Testis (tissue), 3 donors: ENCODE measurements around the gene ADIRF. TPM values are rescaled to one million over a fixed set of nuclear protein-coding genes. Genes with fewer than 3 reads are reported as not detected.
"Not testable (repeated sequence)": the region's sequence is repeated elsewhere in the genome, so short reads cannot be mapped to it uniquely, and the experiment has no call there.

Experiments used
- DNase-seq: peaks from one replicate; pipeline ENCODE4 v3.0.0-alpha.2; 2019
- H3K27ac ChIP-seq, 2 donors: fragments of 200-600 bp; sonication (generic); one replicate each; pipeline ENCODE4 v1.5.1; 2019
- H3K27me3 ChIP-seq: fragments of 200-600 bp; sonication (generic); one replicate; pipeline ENCODE4 v1.5.1; 2019
- H3K36me3 ChIP-seq: fragments of 200-600 bp; sonication (generic); one replicate; pipeline ENCODE4 v1.5.1; 2017; ENCODE audit warnings: low read depth; ENCODE audit errors: missing control alignments
- H3K4me1 ChIP-seq: fragments of 200-600 bp; sonication (generic); one replicate; pipeline ENCODE4 v1.5.1; 2019
- H3K4me3 ChIP-seq, 2 donors: fragments of 200-600 bp; sonication (generic); one replicate each; pipeline ENCODE4 v1.5.1; 2017 to 2019
- H3K9me3 ChIP-seq: fragments of 200-600 bp; sonication (generic); one replicate; pipeline ENCODE4 v1.5.1; 2017
- POLR2A ChIP-seq: fragments of 450-650 bp; IDR thresholded peaks from one replicate; pipeline ENCODE4 v1.6.1; 2017; ENCODE audit warnings: antibody characterized with exemption, mild to moderate bottlenecking, moderate library complexity
- WGBS, 2 donors: methylation state at CpG; one replicate each; pipeline ENCODE4 v1.1.5; 2018; 5-methylcytosine and 5-hydroxymethylcytosine counted together
- intact Hi-C: fragments of 100-400 bp; cut with DNase I; formaldehyde crosslinking; loops from one replicate; pipeline ENCODE4 v1.15.1; 2023; ENCODE audit warnings: low total_unique reads
- polyA plus RNA-seq: library from polyadenylated mRNA; stranded (reverse); fragments of 350-450 nt; fragmentation: Illumina TruSeq; extraction: RNeasy Lipid Tissue Mini Kit (QIAGEN cat#74804); gene quantifications from one replicate; pipeline ENCODE4 v1.2.3, GENCODE V29; 2014; ENCODE audit warnings: low read depth, low replicate concordance; ENCODE audit not compliant: insufficient read depth
- total RNA-seq, 2 donors: library from RNA; depleted of rRNA; stranded (reverse); fragments of >200 nt; gene quantifications; one replicate each; pipeline ENCODE4 v1.2.3, GENCODE V29; 2016
- TF ChIP-seq, protein P1 (sequence below), 3 experiments: fragments of 450-650 bp in 2 of 3; fragments of 200-600 bp in 1 of 3; sonication (generic) in 1 of 3; IDR thresholded peaks; one replicate each; pipeline ENCODE4 v1.5.1; 2016 to 2019; ENCODE audit warnings: antibody characterized with exemption in 3 of 3, mild to moderate bottlenecking in 2 of 3, moderate library complexity in 1 of 3

ADIRF gene
- total and polyA plus RNA-seq, 3 donors from 2014 or later: 21.4 to 85.6 (median 35.0) TPM

- peaks cover 4% of the 10 kb centered on the region for H3K4me1 ChIP-seq
Measured at GRCh38 chr10:86932674-86933073, 35.6 kb upstream of the ADIRF start.

GRCh38 chr10:86934162-86934711 is 34.0 kb upstream of the ADIRF start:
- H3K9me3 ChIP-seq, H3K27me3 ChIP-seq, DNase-seq, H3K4me3 ChIP-seq, H3K27ac ChIP-seq, H3K4me1 ChIP-seq, H3K36me3 ChIP-seq, intact Hi-C loops: not testable (repeated sequence)
- WGBS, 2 donors: 83 to 92% methylated on average over 5 to 6 of the region's 6 CpGs

More at GRCh38 chr10:86932674-86933073, 35.6 kb upstream of the ADIRF start:
- H3K27me3 ChIP-seq: no peaks in the 10 kb centered on the region
- H3K36me3 ChIP-seq: no peaks in the 10 kb centered on the region
- 72 to 83% methylated on average over 2 of the region's 2 CpGs for WGBS, 2 donors
- H3K9me3 ChIP-seq: no peaks in the 10 kb centered on the region
- DNase-seq: no peak
- no peak overlapping the region for H3K27ac ChIP-seq
- H3K4me3 ChIP-seq: no peak overlapping the region
- intact Hi-C loops: no loop called here
- TF ChIP-seq, protein P1, sequence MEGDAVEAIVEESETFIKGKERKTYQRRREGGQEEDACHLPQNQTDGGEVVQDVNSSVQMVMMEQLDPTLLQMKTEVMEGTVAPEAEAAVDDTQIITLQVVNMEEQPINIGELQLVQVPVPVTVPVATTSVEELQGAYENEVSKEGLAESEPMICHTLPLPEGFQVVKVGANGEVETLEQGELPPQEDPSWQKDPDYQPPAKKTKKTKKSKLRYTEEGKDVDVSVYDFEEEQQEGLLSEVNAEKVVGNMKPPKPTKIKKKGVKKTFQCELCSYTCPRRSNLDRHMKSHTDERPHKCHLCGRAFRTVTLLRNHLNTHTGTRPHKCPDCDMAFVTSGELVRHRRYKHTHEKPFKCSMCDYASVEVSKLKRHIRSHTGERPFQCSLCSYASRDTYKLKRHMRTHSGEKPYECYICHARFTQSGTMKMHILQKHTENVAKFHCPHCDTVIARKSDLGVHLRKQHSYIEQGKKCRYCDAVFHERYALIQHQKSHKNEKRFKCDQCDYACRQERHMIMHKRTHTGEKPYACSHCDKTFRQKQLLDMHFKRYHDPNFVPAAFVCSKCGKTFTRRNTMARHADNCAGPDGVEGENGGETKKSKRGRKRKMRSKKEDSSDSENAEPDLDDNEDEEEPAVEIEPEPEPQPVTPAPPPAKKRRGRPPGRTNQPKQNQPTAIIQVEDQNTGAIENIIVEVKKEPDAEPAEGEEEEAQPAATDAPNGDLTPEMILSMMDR (IDR thresholded peaks at IDR 0.05): no peak
- TF ChIP-seq POLR2A: no peak

DNA sequence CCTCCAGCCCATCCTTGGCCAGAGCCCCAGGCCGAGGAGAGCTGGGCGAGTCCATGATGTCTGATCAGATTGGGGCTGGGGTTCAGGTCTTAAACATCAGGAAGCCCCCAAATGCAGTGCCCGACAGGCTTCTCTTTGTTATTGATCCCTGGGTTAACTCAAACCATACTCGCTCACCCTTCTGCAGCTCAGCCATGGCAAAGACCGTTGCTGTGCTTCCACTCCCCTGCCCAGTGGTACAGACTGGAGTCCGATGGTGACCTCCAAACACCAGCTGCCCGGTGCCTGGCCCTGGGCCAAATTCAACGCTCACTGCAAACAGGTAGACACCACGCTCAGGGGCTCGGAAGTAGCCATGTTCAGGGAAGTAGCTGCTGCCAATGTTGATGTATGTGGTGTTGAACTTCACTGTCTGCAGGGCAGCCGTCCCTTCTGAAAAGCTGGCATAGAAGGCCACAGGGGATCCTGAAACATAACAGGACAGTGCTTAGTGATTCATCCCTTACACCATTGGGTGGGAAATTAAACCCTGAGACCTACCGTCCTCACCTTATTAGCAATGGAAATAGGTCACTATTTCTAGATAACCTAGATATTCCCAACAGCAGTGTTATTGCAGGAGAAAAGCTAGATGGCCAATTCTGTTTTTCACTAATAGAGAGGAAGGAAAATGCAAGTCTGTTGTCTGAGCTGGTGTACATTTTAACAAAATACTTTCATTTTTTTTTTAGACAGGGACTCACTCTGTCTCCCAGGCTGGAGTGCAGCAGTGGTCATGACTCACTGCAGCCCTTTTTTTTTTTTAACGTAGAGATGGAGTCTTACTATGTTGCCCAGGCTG is 31.4 kb upstream of the ADIRF start:
- H3K9me3 ChIP-seq: no peaks in the 10 kb centered on the region
- no peak overlapping the region for H3K4me3 ChIP-seq
- H3K27ac ChIP-seq: no peak overlapping the region
- WGBS, 2 donors: 77 to 82% methylated on average over 12 to 13 of the region's 13 CpGs
- H3K27me3 ChIP-seq: no peaks in the 10 kb centered on the region
- no peaks in the 10 kb centered on the region for H3K36me3 ChIP-seq
- intact Hi-C loops: no loop called here
- TF ChIP-seq, protein P1 (IDR thresholded peaks at IDR 0.05): no peak
- TF ChIP-seq POLR2A: no peak
- no peaks in the 10 kb centered on the region for H3K4me1 ChIP-seq
- DNase-seq: no peak

DNA sequence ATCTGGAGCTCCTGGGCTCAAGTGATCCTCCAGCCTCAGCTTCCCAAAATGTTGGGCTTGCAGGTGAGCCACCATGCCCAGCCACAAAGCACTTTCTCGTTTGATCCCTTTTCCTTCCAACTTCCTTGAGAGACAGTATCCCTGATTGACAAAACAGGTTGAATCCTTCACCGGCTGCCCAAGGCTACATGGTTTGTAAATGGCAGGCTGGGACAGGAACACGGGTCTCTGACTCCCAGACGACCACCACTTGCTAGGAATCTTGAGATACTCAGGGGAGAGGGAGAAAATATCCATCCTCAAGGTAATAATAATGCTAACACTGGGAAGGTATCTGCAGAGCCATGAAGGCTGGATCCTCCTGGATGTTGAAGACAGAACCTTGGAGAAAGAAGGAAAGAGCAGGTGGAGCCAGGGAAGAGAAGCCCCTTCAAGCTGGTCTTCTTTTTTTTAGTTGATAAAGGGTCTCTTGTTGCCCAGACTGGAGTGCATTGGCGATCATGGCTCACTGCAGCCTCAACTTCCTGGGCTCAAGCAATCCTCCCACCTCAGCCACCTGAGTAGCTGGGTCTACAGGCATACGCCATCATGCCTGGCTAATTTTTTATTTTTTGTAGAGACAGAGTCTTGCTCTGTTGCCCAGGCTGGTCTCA is 30.7 kb upstream of the ADIRF start:
- Histone ChIP-seq H3K4me1 (no peaks in the 10 kb centered on the region), H3K4me3 (no peak overlapping the region), H3K27ac (no peak overlapping the region), H3K9me3 (no peaks in the 10 kb centered on the region), H3K36me3 (no peaks in the 10 kb centered on the region), H3K27me3 (no peaks in the 10 kb centered on the region)
- 71 to 78% methylated on average over 6 of the region's 6 CpGs for WGBS, 2 donors
- intact Hi-C loops: no loop called here
- TF ChIP-seq POLR2A: no peak
- TF ChIP-seq, protein P1 (IDR thresholded peaks at IDR 0.05): no peak
- DNase-seq: no peak

- H3K27me3 ChIP-seq: no peaks in the 10 kb centered on the region
Measured at GRCh38 chr10:86938260-86938659, 30.0 kb upstream of the ADIRF start.

GRCh38 chr10:86940076-86940475 is 28.2 kb upstream of the ADIRF start:
- H3K27me3 ChIP-seq, H3K27ac ChIP-seq, H3K4me3 ChIP-seq, H3K36me3 ChIP-seq, H3K9me3 ChIP-seq, intact Hi-C loops, DNase-seq: not testable (repeated sequence)
- 84 to 89% methylated on average over 16 of the region's 16 CpGs for WGBS, 2 donors
- peaks cover 10% of the 10 kb centered on the region for H3K4me1 ChIP-seq

More at GRCh38 chr10:86938260-86938659, 30.0 kb upstream of the ADIRF start:
- Histone ChIP-seq H3K9me3 (no peaks in the 10 kb centered on the region), H3K4me1 (peaks cover under 1% of the 10 kb centered on the region), H3K27ac (no peak overlapping the region), H3K4me3 (no peak overlapping the region), H3K36me3 (no peaks in the 10 kb centered on the region)
- DNase-seq: no peak
- WGBS, 2 donors: 36 to 72% methylated on average over 2 of the region's 2 CpGs
- TF ChIP-seq, protein P1 (IDR thresholded peaks at IDR 0.05): no peak
- no peak for TF ChIP-seq POLR2A
- intact Hi-C loops: no loop called here
